SK-N-SH (cell line): ENCODE measurements around the gene TTC28. TPM values are rescaled to one million over a fixed set of nuclear protein-coding genes. Genes with fewer than 3 reads are reported as not detected.

Experiments
- CTCF ChIA-PET: fragments of 300-600, 350-600 bp; formaldehyde crosslinking; extraction: SDS; loops from one replicate; lab custom pipeline; 2021; lab: Yijun Ruan, JAX
- POLR2A ChIA-PET: fragments of 350-600 bp; sonication (Branson Sonifier 250); formaldehyde crosslinking; extraction: SDS; loops from one replicate; lab custom pipeline; 2020; ENCODE audit warnings: antibody characterized with exemption, inconsistent platforms; lab: Yijun Ruan, JAX
- DNase-seq: peaks from one replicate; pipeline ENCODE4 v3.0.0; 2012
- H2AFZ ChIP-seq: fragments of 200-600 bp; sonication (generic); 2 replicates; pipeline ENCODE4 v1.8.1; 2016; ENCODE audit warnings: antibody characterized with exemption, mild to moderate bottlenecking, low read depth
- H3F3A ChIP-seq: fragments of 200-600 bp; sonication (generic); replicated peaks from 2 replicates; pipeline ENCODE3; 2016; ENCODE audit warnings: antibody characterized with exemption, mild to moderate bottlenecking; ENCODE audit not compliant: insufficient read depth
- H3K27ac ChIP-seq, 2 experiments: fragments of 200-500 bp in 1 of 2; fragments of 200-600 bp in 1 of 2; sonication (Bioruptor generic) in 1 of 2; sonication (generic), shearing (Covaris generic) in 1 of 2; 2 replicates each; pipeline versions ENCODE4 v1.5.1 to v1.6.1; 2014 to 2016; ENCODE audit warnings: low read depth in 2 of 2, inconsistent platforms in 1 of 2, low read length in 1 of 2, mild to moderate bottlenecking in 1 of 2, mixed read lengths in 1 of 2
- H3K27me3 ChIP-seq: fragments of 200-600 bp; sonication (generic), shearing (Covaris generic); 2 replicates; pipeline ENCODE4 v1.6.1; 2016; ENCODE audit warnings: mixed run types; ENCODE audit not compliant: insufficient read depth
- H3K36me3 ChIP-seq, 2 experiments: fragments of 200-500 bp in 1 of 2; fragments of 200-600 bp in 1 of 2; sonication (Bioruptor generic) in 1 of 2; sonication (generic) in 1 of 2; replicated peaks in 1 of 2; 2 replicates each; pipeline versions ENCODE3 to v1.5.1; 2014 to 2016; ENCODE audit warnings: low read length in 1 of 2, mild to moderate bottlenecking in 1 of 2; ENCODE audit not compliant: insufficient read depth in 2 of 2, control insufficient read depth in 1 of 2
- H3K4me1 ChIP-seq, 2 experiments: fragments of 200-500 bp in 1 of 2; fragments of 200-600 bp in 1 of 2; sonication (Bioruptor generic) in 1 of 2; sonication (generic), shearing (Covaris generic) in 1 of 2; 2 replicates each; pipeline versions ENCODE4 v1.5.1 to v1.6.1; 2014 to 2016; ENCODE audit warnings: low read depth in 1 of 2, low read length in 1 of 2, mixed run types in 1 of 2; ENCODE audit not compliant: insufficient read depth in 2 of 2, control insufficient read depth in 1 of 2
- H3K4me2 ChIP-seq: fragments of 200-600 bp; sonication (generic), shearing (Covaris generic); 2 replicates; pipeline ENCODE4 v1.6.1; 2017; ENCODE audit warnings: mixed run types
- H3K4me3 ChIP-seq, 2 experiments: fragments of 200-500 bp in 1 of 2; fragments of 200-600 bp in 1 of 2; sonication (Bioruptor generic) in 1 of 2; sonication (generic), shearing (Covaris generic) in 1 of 2; 2 replicates each; pipeline versions ENCODE4 v1.5.1 to v1.8.1; 2014 to 2016; ENCODE audit warnings: low read depth in 2 of 2, inconsistent platforms in 1 of 2, low read length in 1 of 2, mild to moderate bottlenecking in 1 of 2, mixed read lengths in 1 of 2, moderate library complexity in 1 of 2
- H3K79me2 ChIP-seq: fragments of 200-600 bp; sonication (generic); 2 replicates; pipeline ENCODE4 v1.8.1; 2017; ENCODE audit warnings: mild to moderate bottlenecking; ENCODE audit not compliant: insufficient read depth
- H3K9ac ChIP-seq: fragments of 200-600 bp; sonication (generic); 2 replicates; pipeline ENCODE4 v1.6.1; 2017; ENCODE audit warnings: mixed run types
- H3K9me2 ChIP-seq: fragments of 200-600 bp; sonication (generic); 2 replicates; pipeline ENCODE4 v1.6.1; 2017; ENCODE audit warnings: mixed run types
- H3K9me3 ChIP-seq: fragments of 200-600 bp; sonication (generic); 2 replicates; pipeline ENCODE4 v1.6.1; 2017; ENCODE audit warnings: mixed run types, mild to moderate bottlenecking, moderate library complexity
- H4K20me1 ChIP-seq: fragments of 200-600 bp; sonication (generic); 2 replicates; pipeline ENCODE4 v1.6.1; 2017; ENCODE audit warnings: mild to moderate bottlenecking, mixed run types; ENCODE audit not compliant: insufficient read depth
- CHD2 ChIP-seq: fragments of 150-350 bp; IDR thresholded peaks from 2 replicates; pipeline ENCODE4 v1.6.1; 2018; ENCODE audit warnings: low read length; ENCODE audit not compliant: partially characterized antibody
- FOXJ3 ChIP-seq: sonication (generic); formaldehyde crosslinking; IDR thresholded peaks from 2 replicates; pipeline ENCODE4 v1.5.1; 2020; ENCODE audit warnings: mild to moderate bottlenecking, missing genetic modification reagents
- FOXM1 ChIP-seq: IDR thresholded peaks from 2 replicates; pipeline ENCODE4 v1.4.0; 2012; ENCODE audit warnings: low read depth, mild to moderate bottlenecking
- GATA2 ChIP-seq: sonication (generic); formaldehyde crosslinking; IDR thresholded peaks from 2 replicates; pipeline ENCODE4 v1.5.0; 2020; ENCODE audit warnings: mild to moderate bottlenecking, missing genetic modification reagents
- MEF2A ChIP-seq: IDR thresholded peaks from 2 replicates; pipeline ENCODE4 v1.4.0; 2012; ENCODE audit warnings: low read depth, borderline replicate concordance
- MXI1 ChIP-seq: IDR thresholded peaks from 2 replicates; pipeline ENCODE4 v1.6.1; 2012; ENCODE audit warnings: mild to moderate bottlenecking, low read depth, low read length, improper control_type of control experiment
- POLR2AphosphoS5 ChIP-seq: IDR thresholded peaks from 2 replicates; pipeline ENCODE4 v1.6.1; 2012; ENCODE audit warnings: low read depth, low read length
- RCOR1 ChIP-seq: fragments of 150-350 bp; IDR thresholded peaks from 2 replicates; pipeline ENCODE4 v1.6.1; 2017; ENCODE audit warnings: antibody characterized with exemption, low read length
- RFX5 ChIP-seq: IDR thresholded peaks from 2 replicates; pipeline ENCODE4 v1.6.1; 2012; ENCODE audit warnings: mild to moderate bottlenecking, improper control_type of control experiment, low read length
- SIN3A ChIP-seq: IDR thresholded peaks from 2 replicates; pipeline ENCODE4 v1.6.1; 2012; ENCODE audit warnings: low read depth, mild to moderate bottlenecking, low read length, moderate library complexity, borderline replicate concordance
- SMC3 ChIP-seq: IDR thresholded peaks from 2 replicates; pipeline ENCODE4 v1.6.1; 2012; ENCODE audit warnings: low read depth, low read length, improper control_type of control experiment
- TCF12 ChIP-seq: IDR thresholded peaks from 2 replicates; pipeline ENCODE4 v1.4.0; 2012
- TEAD4 ChIP-seq: IDR thresholded peaks from 2 replicates; pipeline ENCODE4 v1.4.0; 2012; ENCODE audit warnings: mild to moderate bottlenecking, borderline replicate concordance; ENCODE audit not compliant: insufficient read depth
- YY1 ChIP-seq: IDR thresholded peaks from 2 replicates; pipeline ENCODE4 v1.4.0; 2012; ENCODE audit warnings: low read depth, mild to moderate bottlenecking
- WGBS: methylation state at CpG from one replicate; pipeline ENCODE4 v1.1.6; 2017; ENCODE audit warnings: low lambda C conversion rate; 5-methylcytosine and 5-hydroxymethylcytosine counted together
- polyA plus RNA-seq, 3 experiments: library from polyadenylated mRNA; depleted of rRNA; stranded (reverse); fragments of >200 nt; gene quantifications; 2 replicates each; pipeline ENCODE4 v1.2.3, GENCODE V29; 2012
- TF ChIP-seq, protein P1 (sequence below): fragments of 200-600 bp; sonication (generic); IDR thresholded peaks from 2 replicates; pipeline ENCODE4 v1.6.1; 2017; ENCODE audit warnings: antibody characterized with exemption, mild to moderate bottlenecking, moderate library complexity
- TF ChIP-seq, protein P2 (sequence below): fragments of 150-350 bp; IDR thresholded peaks from 2 replicates; pipeline ENCODE4 v1.6.1; 2017; ENCODE audit warnings: antibody characterized with exemption, low read length, low read depth, borderline replicate concordance
- TF ChIP-seq, protein P3 (sequence below): fragments of 150-350 bp; IDR thresholded peaks from 2 replicates; pipeline ENCODE4 v1.6.1; 2016; ENCODE audit warnings: mild to moderate bottlenecking, low read depth, low read length
- TF ChIP-seq, protein P4 (sequence below): IDR thresholded peaks from 2 replicates; pipeline ENCODE4 v1.4.0; 2012; ENCODE audit warnings: low read depth, borderline replicate concordance
- TF ChIP-seq, protein P5 (sequence below): IDR thresholded peaks from 2 replicates; pipeline ENCODE4 v1.6.1; 2012; ENCODE audit warnings: mild to moderate bottlenecking, low read depth, low read length, moderate library complexity

TTC28 gene
- polyA plus RNA-seq, 1 of the 3 experiments (the other 2 are of a cell fraction) = 5.9 TPM

DNA sequence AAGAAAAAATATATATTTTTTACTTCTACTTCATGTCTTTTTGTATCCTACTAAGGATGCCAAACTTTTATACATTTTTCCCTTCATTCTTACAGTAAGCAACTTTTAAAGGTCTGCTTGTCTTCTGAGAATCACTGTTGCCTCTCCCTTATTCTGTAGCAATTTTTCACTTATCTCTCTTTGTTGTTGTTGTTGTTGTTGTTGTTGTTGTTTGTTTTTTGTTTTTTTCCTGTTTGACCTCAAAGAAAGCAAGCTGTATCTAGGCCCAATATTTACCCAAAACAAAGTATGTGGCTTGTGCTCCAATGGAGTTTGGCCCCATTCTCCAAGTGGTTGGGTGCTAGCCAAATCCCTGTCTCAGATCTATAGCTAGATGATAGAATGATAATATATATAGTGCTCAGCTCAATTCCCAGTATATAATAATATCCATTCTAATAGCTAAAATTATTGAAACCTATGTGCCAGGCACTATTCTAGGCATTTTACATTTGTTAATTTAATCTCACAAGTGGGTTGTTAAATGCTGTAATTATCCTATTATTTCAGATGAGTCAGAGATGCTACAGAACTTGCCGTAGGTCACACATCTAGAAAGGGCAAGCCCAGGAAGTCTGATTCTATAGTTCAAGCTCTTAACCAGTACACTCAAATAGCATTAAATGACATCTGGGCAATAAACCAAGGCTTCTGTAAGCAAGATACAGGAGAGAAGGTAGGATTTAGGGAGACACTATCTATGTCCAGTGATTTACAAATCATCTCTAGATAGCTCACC lies 555.5 kb downstream of the TTC28 start:
- Histone ChIP-seq H2AFZ (no peak overlapping the region), H3K36me3 (no peaks in the 10 kb centered on the region), H4K20me1 (no peaks in the 10 kb centered on the region), H3K4me2 (no peak overlapping the region), H3K9me3 (no peaks in the 10 kb centered on the region; the same call in 1 of the 2 replicates), H3K27ac (no peak overlapping the region; a peak in 1 of 4 replicates), H3K27me3 (no peaks in the 10 kb centered on the region), H3F3A (no peaks in the 10 kb centered on the region), H3K9ac (no peak overlapping the region), H3K9me2 (no peaks in the 10 kb centered on the region), H3K4me1 (peaks cover 5 to 12% of the 10 kb centered on the region in 2 experiments; a peak in 3 of 4 replicates), H3K79me2 (no peaks in the 10 kb centered on the region), H3K4me3 (no peak overlapping the region)
- ChIA-PET POLR2A (no interaction called here), CTCF (interaction anchor here (2.1 kb wide), 1 partner anchor 11 kb away, joined by 10 read pairs; no protein-coding TSS in a partner anchor)
- TF ChIP-seq CHD2 (no peak), RFX5 (no peak), MXI1 (no peak), FOXJ3 (no peak), FOXM1 (no peak), TCF12 (no peak), YY1 (no peak), MEF2A (no peak), SIN3A (no peak), RCOR1 (no peak), SMC3 (no peak), GATA2 (CRISPR knock-in tag) (no peak), TEAD4 (no peak), POLR2AphosphoS5 (no peak)
- TF ChIP-seq, protein P1, sequence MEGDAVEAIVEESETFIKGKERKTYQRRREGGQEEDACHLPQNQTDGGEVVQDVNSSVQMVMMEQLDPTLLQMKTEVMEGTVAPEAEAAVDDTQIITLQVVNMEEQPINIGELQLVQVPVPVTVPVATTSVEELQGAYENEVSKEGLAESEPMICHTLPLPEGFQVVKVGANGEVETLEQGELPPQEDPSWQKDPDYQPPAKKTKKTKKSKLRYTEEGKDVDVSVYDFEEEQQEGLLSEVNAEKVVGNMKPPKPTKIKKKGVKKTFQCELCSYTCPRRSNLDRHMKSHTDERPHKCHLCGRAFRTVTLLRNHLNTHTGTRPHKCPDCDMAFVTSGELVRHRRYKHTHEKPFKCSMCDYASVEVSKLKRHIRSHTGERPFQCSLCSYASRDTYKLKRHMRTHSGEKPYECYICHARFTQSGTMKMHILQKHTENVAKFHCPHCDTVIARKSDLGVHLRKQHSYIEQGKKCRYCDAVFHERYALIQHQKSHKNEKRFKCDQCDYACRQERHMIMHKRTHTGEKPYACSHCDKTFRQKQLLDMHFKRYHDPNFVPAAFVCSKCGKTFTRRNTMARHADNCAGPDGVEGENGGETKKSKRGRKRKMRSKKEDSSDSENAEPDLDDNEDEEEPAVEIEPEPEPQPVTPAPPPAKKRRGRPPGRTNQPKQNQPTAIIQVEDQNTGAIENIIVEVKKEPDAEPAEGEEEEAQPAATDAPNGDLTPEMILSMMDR = no peak
- TF ChIP-seq, protein P2, sequence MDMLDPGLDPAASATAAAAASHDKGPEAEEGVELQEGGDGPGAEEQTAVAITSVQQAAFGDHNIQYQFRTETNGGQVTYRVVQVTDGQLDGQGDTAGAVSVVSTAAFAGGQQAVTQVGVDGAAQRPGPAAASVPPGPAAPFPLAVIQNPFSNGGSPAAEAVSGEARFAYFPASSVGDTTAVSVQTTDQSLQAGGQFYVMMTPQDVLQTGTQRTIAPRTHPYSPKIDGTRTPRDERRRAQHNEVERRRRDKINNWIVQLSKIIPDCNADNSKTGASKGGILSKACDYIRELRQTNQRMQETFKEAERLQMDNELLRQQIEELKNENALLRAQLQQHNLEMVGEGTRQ = no peak
- TF ChIP-seq, protein P3, sequence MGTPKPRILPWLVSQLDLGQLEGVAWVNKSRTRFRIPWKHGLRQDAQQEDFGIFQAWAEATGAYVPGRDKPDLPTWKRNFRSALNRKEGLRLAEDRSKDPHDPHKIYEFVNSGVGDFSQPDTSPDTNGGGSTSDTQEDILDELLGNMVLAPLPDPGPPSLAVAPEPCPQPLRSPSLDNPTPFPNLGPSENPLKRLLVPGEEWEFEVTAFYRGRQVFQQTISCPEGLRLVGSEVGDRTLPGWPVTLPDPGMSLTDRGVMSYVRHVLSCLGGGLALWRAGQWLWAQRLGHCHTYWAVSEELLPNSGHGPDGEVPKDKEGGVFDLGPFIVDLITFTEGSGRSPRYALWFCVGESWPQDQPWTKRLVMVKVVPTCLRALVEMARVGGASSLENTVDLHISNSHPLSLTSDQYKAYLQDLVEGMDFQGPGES = no peak
- TF ChIP-seq, protein P4, sequence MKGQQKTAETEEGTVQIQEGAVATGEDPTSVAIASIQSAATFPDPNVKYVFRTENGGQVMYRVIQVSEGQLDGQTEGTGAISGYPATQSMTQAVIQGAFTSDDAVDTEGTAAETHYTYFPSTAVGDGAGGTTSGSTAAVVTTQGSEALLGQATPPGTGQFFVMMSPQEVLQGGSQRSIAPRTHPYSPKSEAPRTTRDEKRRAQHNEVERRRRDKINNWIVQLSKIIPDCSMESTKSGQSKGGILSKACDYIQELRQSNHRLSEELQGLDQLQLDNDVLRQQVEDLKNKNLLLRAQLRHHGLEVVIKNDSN = no peak
- TF ChIP-seq, protein P5, sequence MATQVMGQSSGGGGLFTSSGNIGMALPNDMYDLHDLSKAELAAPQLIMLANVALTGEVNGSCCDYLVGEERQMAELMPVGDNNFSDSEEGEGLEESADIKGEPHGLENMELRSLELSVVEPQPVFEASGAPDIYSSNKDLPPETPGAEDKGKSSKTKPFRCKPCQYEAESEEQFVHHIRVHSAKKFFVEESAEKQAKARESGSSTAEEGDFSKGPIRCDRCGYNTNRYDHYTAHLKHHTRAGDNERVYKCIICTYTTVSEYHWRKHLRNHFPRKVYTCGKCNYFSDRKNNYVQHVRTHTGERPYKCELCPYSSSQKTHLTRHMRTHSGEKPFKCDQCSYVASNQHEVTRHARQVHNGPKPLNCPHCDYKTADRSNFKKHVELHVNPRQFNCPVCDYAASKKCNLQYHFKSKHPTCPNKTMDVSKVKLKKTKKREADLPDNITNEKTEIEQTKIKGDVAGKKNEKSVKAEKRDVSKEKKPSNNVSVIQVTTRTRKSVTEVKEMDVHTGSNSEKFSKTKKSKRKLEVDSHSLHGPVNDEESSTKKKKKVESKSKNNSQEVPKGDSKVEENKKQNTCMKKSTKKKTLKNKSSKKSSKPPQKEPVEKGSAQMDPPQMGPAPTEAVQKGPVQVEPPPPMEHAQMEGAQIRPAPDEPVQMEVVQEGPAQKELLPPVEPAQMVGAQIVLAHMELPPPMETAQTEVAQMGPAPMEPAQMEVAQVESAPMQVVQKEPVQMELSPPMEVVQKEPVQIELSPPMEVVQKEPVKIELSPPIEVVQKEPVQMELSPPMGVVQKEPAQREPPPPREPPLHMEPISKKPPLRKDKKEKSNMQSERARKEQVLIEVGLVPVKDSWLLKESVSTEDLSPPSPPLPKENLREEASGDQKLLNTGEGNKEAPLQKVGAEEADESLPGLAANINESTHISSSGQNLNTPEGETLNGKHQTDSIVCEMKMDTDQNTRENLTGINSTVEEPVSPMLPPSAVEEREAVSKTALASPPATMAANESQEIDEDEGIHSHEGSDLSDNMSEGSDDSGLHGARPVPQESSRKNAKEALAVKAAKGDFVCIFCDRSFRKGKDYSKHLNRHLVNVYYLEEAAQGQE = no peak
- no peak for DNase-seq
- WGBS = 59% methylated on average over 1 of the region's 1 CpG
